SK-N-MC (cell line): ENCODE measurements around the gene FAM204A.

Experiments used
- EZH2 ChIP-seq: fragments of 200-600 bp; sonication (generic); IDR thresholded peaks from one replicate; pipeline ENCODE4 v1.6.1; 2017; ENCODE audit warnings: antibody characterized with exemption
- POLR2AphosphoS5 ChIP-seq: IDR thresholded peaks from 2 replicates; pipeline ENCODE4 v1.6.1; 2012; ENCODE audit warnings: mild to moderate bottlenecking, low read depth, low read length, borderline replicate concordance

DNA sequence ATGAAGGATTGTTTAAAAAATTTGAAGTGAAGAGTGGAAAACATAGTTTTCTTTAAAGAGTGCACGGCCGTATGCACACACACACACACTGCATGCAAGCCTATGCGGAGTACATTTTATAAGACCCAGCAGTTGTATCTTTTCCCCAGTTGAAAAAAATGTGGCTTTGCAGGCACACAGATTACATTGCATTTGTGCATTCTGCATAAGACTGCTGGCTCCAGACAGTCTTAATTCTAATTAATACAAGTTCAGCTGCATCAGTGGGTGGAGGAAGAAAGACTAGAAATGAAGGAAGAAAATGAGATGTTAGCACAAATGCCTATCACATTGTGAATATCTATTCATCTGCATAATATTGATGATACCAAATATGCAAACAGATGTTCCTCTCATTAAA, 79.6 kb downstream of the FAM204A start:
- TF ChIP-seq EZH2 (no peak), POLR2AphosphoS5 (no peak)
